HepG2 (cell line): ENCODE measurements around the gene ENDOU. TPM values are rescaled to one million over a fixed set of nuclear protein-coding genes. Genes with fewer than 3 reads are reported as not detected.
A peak's percentile ranks its signal among the peaks of the same experiment; 100 is the strongest.

Source experiments
- ASH2L ChIP-seq: fragments of 300-600, 200-600 bp; sonication (generic); IDR thresholded peaks from 2 replicates; pipeline ENCODE4 v1.7.0; 2017; ENCODE audit warnings: low read depth, mild to moderate bottlenecking, moderate library complexity, mixed read lengths, low read length; ENCODE audit not compliant: insufficient read length
- CBX2 ChIP-seq, 2 experiments: fragments of 200-600 bp in 1 of 2; sonication (generic); formaldehyde crosslinking in 1 of 2; IDR thresholded peaks; 2 replicates each; pipeline versions ENCODE4 v1.7.0 to v1.8.1; 2018 to 2022; ENCODE audit warnings: low read depth in 2 of 2, low read length in 1 of 2, mild to moderate bottlenecking in 1 of 2, missing genetic modification reagents in 1 of 2
- CENPBD1 ChIP-seq: sonication (generic); formaldehyde crosslinking; IDR thresholded peaks from 2 replicates; pipeline ENCODE4 v1.8.0; 2022; ENCODE audit warnings: missing genetic modification reagents, low read depth, mild to moderate bottlenecking, borderline replicate concordance
- FOXA1 ChIP-seq, 2 experiments: fragments of 450-650 bp in 1 of 2; sonication (generic) in 1 of 2; formaldehyde crosslinking in 1 of 2; IDR thresholded peaks; 2 replicates each; pipeline versions ENCODE4 v1.4.0 to v1.6.1; 2016 to 2020; ENCODE audit warnings: missing genetic modification reagents in 1 of 2
- GFI1 ChIP-seq: sonication (generic); formaldehyde crosslinking; IDR thresholded peaks from 2 replicates; pipeline ENCODE4 v1.5.0; 2020; ENCODE audit warnings: missing genetic modification reagents, mild to moderate bottlenecking, borderline replicate concordance
- KAT2B ChIP-seq: fragments of 150-350 bp; IDR thresholded peaks from 2 replicates; pipeline ENCODE4 v1.6.1; 2014; ENCODE audit warnings: low read depth, low read length, borderline replicate concordance
- MAFG ChIP-seq: sonication (generic); formaldehyde crosslinking; IDR thresholded peaks from 2 replicates; pipeline ENCODE4 v1.5.1; 2020; ENCODE audit warnings: mild to moderate bottlenecking, missing genetic modification reagents
- PHB2 ChIP-seq: fragments of 450-650 bp; IDR thresholded peaks from 2 replicates; pipeline ENCODE4 v1.6.1; 2018; ENCODE audit not compliant: partially characterized antibody
- RFX5 ChIP-seq: IDR thresholded peaks from 2 replicates; pipeline ENCODE4 v1.6.1; 2011; ENCODE audit warnings: low read depth, low read length, improper control_type of control experiment
- SSRP1 ChIP-seq: IDR thresholded peaks from 2 replicates; pipeline ENCODE4 v1.6.1; 2016; ENCODE audit warnings: control low read depth
- ZNF44 ChIP-seq: sonication (generic); formaldehyde crosslinking; IDR thresholded peaks from 2 replicates; pipeline ENCODE4 v1.5.1; 2020; ENCODE audit warnings: mild to moderate bottlenecking, missing genetic modification reagents
- ZNF740 ChIP-seq: sonication (generic); formaldehyde crosslinking; IDR thresholded peaks from 2 replicates; pipeline ENCODE4 v1.4.0; 2020; ENCODE audit warnings: missing genetic modification reagents
- ZNF781 ChIP-seq: sonication (generic); formaldehyde crosslinking; IDR thresholded peaks from 2 replicates; pipeline ENCODE4 v1.5.1; 2020; ENCODE audit warnings: borderline replicate concordance, mild to moderate bottlenecking, missing genetic modification reagents; ENCODE audit errors: not compliant biosample characterization
- polyA plus RNA-seq, 8 experiments: library from polyadenylated mRNA; depleted of rRNA in 3 of 8; stranded (reverse) in 7 of 8; unstranded in 1 of 8; fragments of >200 nt; fragmentation: Illumina TruSeq in 4 of 8; extraction: Trizol in 4 of 8; gene quantifications; 2 replicates each; pipeline versions ENCODE4 v1.2.1 to v1.2.3, GENCODE V29; 2011 to 2016; ENCODE audit warnings: low read depth in 4 of 8, missing spikeins in 1 of 8, mixed read lengths in 1 of 8; ENCODE audit not compliant: insufficient read depth in 1 of 8
- total RNA-seq, 5 experiments: library from RNA; depleted of rRNA; stranded (reverse); fragments of >200 nt; fragmentation: Illumina TruSeq; extraction: Trizol; gene quantifications; 2 replicates each; pipeline ENCODE4 v1.2.3, GENCODE V29; 2016; ENCODE audit warnings: low read depth in 1 of 5
- TF ChIP-seq, protein P1 (sequence below): sonication (generic); formaldehyde crosslinking; IDR thresholded peaks from 2 replicates; pipeline ENCODE4 v1.5.0; 2020; ENCODE audit warnings: mild to moderate bottlenecking, missing genetic modification reagents, borderline replicate concordance
- TF ChIP-seq, protein P2 (sequence below): sonication (generic); formaldehyde crosslinking; IDR thresholded peaks from 2 replicates; pipeline ENCODE4 v1.4.0; 2020; ENCODE audit warnings: low read depth, mild to moderate bottlenecking, missing genetic modification reagents
- TF ChIP-seq, protein P3 (sequence below), 2 experiments: sonication (generic) in 1 of 2; formaldehyde crosslinking in 1 of 2; IDR thresholded peaks; 2 replicates each; pipeline versions ENCODE4 v1.5.1 to v1.6.1; 2011 to 2020; ENCODE audit warnings: borderline replicate concordance in 1 of 2, low read depth in 1 of 2, low read length in 1 of 2, mild to moderate bottlenecking in 1 of 2, missing genetic modification reagents in 1 of 2, moderate library complexity in 1 of 2

ENDOU gene
- total and polyA plus RNA-seq, 2 of the 13 experiments (the other 11 are each of a cell fraction or from before 2014, with no cell fraction given): not detected

- TF ChIP-seq ZNF781 (no peak), RFX5 (no peak), CBX2 (IDR thresholded peaks at IDR 0.05; ENCODE audit: low read depth, low read length) (no peak), CBX2 (CRISPR knock-in tag; IDR thresholded peaks at IDR 0.05; ENCODE audit: low read depth) (no peak), GFI1 (CRISPR knock-in tag) (no peak), SSRP1 (CRISPR knock-in tag) (no peak), MAFG (CRISPR knock-in tag) (no peak), KAT2B (no peak), PHB2 (no peak), ZNF740 (CRISPR knock-in tag) (no peak), FOXA1 (IDR thresholded peaks at IDR 0.05) (no peak), FOXA1 (CRISPR knock-in tag; IDR thresholded peaks at IDR 0.05) (peak; percentile 66), ZNF44 (CRISPR knock-in tag) (no peak), ASH2L (no peak), CENPBD1 (CRISPR knock-in tag) (no peak)
- TF ChIP-seq, protein P1, sequence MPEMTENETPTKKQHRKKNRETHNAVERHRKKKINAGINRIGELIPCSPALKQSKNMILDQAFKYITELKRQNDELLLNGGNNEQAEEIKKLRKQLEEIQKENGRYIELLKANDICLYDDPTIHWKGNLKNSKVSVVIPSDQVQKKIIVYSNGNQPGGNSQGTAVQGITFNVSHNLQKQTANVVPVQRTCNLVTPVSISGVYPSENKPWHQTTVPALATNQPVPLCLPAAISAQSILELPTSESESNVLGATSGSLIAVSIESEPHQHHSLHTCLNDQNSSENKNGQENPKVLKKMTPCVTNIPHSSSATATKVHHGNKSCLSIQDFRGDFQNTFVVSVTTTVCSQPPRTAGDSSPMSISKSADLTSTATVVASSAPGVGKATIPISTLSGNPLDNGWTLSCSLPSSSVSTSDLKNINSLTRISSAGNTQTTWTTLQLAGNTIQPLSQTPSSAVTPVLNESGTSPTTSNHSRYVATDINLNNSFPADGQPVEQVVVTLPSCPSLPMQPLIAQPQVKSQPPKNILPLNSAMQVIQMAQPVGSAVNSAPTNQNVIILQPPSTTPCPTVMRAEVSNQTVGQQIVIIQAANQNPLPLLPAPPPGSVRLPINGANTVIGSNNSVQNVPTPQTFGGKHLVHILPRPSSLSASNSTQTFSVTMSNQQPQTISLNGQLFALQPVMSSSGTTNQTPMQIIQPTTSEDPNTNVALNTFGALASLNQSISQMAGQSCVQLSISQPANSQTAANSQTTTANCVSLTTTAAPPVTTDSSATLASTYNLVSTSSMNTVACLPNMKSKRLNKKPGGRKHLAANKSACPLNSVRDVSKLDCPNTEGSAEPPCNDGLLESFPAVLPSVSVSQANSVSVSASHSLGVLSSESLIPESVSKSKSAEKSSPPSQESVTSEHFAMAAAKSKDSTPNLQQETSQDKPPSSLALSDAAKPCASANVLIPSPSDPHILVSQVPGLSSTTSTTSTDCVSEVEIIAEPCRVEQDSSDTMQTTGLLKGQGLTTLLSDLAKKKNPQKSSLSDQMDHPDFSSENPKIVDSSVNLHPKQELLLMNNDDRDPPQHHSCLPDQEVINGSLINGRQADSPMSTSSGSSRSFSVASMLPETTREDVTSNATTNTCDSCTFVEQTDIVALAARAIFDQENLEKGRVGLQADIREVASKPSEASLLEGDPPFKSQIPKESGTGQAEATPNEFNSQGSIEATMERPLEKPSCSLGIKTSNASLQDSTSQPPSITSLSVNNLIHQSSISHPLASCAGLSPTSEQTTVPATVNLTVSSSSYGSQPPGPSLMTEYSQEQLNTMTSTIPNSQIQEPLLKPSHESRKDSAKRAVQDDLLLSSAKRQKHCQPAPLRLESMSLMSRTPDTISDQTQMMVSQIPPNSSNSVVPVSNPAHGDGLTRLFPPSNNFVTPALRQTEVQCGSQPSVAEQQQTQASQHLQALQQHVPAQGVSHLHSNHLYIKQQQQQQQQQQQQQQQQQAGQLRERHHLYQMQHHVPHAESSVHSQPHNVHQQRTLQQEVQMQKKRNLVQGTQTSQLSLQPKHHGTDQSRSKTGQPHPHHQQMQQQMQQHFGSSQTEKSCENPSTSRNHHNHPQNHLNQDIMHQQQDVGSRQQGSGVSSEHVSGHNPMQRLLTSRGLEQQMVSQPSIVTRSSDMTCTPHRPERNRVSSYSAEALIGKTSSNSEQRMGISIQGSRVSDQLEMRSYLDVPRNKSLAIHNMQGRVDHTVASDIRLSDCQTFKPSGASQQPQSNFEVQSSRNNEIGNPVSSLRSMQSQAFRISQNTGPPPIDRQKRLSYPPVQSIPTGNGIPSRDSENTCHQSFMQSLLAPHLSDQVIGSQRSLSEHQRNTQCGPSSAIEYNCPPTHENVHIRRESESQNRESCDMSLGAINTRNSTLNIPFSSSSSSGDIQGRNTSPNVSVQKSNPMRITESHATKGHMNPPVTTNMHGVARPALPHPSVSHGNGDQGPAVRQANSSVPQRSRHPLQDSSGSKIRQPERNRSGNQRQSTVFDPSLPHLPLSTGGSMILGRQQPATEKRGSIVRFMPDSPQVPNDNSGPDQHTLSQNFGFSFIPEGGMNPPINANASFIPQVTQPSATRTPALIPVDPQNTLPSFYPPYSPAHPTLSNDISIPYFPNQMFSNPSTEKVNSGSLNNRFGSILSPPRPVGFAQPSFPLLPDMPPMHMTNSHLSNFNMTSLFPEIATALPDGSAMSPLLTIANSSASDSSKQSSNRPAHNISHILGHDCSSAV (CRISPR knock-in tag): no peak
- TF ChIP-seq, protein P2, sequence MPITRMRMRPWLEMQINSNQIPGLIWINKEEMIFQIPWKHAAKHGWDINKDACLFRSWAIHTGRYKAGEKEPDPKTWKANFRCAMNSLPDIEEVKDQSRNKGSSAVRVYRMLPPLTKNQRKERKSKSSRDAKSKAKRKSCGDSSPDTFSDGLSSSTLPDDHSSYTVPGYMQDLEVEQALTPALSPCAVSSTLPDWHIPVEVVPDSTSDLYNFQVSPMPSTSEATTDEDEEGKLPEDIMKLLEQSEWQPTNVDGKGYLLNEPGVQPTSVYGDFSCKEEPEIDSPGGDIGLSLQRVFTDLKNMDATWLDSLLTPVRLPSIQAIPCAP (CRISPR knock-in tag): no peak
- TF ChIP-seq, protein P3, sequence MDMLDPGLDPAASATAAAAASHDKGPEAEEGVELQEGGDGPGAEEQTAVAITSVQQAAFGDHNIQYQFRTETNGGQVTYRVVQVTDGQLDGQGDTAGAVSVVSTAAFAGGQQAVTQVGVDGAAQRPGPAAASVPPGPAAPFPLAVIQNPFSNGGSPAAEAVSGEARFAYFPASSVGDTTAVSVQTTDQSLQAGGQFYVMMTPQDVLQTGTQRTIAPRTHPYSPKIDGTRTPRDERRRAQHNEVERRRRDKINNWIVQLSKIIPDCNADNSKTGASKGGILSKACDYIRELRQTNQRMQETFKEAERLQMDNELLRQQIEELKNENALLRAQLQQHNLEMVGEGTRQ (IDR thresholded peaks at IDR 0.05; ENCODE audit: low read depth, low read length): no peak
- TF ChIP-seq, protein P3 (CRISPR knock-in tag; IDR thresholded peaks at IDR 0.05; ENCODE audit: borderline replicate concordance): no peak
These were observed 43.1 kb upstream of the ENDOU start (continued) for GRCh38 chr12:47768323-47768811.
